GM12873 (cell line): ENCODE measurements around the gene NOL4.

Source experiments
- TF ChIP-seq, protein P1 (sequence below): IDR thresholded peaks from 2 replicates; pipeline ENCODE4 v1.5.1; 2012; ENCODE audit warnings: low read depth, mild to moderate bottlenecking, moderate library complexity, low read length, control low read depth; ENCODE audit not compliant: insufficient read depth; ENCODE audit errors: missing control alignments

NOL4 gene

DNA sequence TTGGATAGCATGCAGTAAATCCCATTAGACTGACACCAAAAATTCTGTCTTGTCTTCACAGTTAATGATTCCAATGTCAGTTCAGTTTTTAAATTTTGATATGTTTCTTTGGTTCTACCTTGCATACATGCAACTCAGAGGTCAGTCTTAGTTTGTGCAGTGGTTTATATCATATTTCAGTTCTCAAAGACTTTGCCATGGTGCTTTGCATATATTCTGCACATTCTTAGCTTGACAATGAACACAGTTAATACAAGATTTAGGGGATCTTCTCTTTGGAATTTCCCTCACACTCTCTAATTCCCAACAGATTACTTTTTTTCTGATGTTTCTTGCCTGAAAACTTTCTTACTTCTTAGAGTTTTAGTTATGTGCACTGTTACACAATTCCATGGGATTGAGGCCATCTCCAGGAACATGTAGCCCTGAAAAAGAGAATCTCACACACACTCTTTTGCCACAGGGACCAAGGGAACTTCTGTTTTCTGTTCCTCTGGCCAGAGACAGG, 17.3 kb downstream of the NOL4 start:
- TF ChIP-seq, protein P1, sequence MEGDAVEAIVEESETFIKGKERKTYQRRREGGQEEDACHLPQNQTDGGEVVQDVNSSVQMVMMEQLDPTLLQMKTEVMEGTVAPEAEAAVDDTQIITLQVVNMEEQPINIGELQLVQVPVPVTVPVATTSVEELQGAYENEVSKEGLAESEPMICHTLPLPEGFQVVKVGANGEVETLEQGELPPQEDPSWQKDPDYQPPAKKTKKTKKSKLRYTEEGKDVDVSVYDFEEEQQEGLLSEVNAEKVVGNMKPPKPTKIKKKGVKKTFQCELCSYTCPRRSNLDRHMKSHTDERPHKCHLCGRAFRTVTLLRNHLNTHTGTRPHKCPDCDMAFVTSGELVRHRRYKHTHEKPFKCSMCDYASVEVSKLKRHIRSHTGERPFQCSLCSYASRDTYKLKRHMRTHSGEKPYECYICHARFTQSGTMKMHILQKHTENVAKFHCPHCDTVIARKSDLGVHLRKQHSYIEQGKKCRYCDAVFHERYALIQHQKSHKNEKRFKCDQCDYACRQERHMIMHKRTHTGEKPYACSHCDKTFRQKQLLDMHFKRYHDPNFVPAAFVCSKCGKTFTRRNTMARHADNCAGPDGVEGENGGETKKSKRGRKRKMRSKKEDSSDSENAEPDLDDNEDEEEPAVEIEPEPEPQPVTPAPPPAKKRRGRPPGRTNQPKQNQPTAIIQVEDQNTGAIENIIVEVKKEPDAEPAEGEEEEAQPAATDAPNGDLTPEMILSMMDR = no peak

DNA sequence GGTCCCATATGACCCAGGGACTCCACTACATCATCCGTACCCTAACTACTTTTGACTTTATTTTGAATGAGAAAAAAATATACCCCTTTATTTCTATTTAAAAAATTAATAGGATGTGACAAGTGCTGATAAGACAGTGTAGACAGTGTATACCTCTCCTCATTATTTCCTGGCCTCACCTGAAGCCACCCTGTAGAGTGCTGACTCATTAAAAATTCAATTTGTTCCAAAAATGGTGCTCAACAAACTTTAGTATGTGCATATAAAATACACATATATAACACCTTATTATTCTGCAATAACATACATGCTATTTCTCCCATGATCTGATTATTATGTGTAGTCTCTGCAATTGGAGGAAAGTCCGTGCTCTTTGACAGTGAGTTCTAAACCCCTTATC, 20.8 kb downstream of the NOL4 start:
- TF ChIP-seq, protein P1 = no peak

DNA sequence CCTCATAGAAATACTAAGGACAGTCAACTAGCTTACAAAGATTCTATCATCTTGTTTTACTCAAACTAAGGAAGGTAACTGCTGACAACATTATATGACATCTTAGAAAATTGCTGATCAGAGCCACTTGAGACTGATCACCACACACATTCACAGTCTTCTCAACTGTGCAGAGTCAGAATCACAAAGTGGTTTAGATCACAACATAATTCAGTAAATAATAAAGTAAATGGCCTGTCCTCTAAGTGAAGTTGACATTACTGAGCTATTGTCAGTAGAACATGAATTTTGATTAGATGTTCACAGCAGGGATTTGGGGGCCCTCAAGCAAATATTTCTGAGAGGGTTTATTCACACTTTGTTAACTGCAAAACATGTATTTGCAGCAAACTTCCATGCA, 28.5 kb downstream of the NOL4 start:
- TF ChIP-seq, protein P1 = no peak

DNA sequence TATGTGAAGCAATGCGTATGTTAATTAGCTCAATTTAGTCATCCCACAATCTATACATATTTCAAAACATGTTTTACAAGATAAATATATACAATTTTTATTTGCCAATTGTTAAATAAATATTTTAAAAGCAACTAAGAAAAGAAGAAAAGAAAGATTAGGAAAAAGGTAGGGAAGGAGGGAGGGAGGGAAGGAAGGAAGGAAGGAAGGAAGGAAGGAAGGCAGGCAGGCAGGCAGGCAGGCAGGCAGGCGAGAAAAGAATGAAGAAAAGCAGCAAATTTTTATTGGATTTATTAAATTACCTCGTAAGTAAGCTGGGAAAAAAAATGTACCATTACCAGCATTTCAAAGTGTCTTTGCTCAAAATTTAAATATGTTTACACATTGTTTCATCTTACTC, 30.5 kb downstream of the NOL4 start:
- TF ChIP-seq, protein P1 = no peak

DNA sequence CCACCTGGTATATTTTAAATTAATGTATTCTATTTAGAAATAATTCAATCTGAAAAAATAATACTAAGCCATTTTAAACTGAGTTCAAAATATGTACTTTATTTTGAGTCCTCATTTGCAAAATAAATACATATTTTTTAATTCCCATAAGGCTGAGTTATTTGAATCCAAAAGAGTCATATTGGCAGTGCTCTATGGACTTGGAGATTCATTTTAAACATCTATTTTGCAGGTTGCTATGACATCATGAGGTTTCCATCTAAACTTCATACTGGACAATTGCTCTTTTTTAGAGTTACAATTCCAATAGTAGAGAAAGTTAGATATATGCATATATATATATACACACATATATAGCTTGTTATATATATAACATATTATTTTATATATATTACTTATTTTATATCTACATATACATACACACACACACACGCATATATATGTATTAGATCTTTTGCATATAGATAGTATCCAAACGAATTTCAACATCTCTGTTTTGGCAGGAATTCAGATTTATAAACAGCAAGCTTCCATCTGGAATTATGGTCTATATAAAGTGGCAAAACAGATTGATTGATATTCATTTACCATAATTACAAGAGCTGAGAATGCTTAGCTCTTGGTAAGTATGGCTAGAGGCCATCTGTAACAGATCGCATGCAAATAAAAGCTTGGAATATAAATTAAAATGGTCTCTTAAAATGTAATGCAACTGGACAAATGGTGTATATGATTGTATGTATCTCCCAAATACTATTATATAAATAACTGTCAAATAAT, 34.9 kb downstream of the NOL4 start:
- TF ChIP-seq, protein P1 = no peak
